H7 (cell line): ENCODE data around the gene NAA60. TPM values are rescaled to one million over a fixed set of nuclear protein-coding genes. Genes with fewer than 3 reads are reported as not detected.
A peak's percentile ranks its signal among the peaks of the same experiment; 100 is the strongest.
"Not testable (repeated sequence)": the region's sequence is repeated elsewhere in the genome, so short reads cannot be mapped to it uniquely, and the experiment has no call there.

Experiments
- DNase-seq: peaks from one replicate; pipeline ENCODE4 v3.0.0; 2012
- H3K27me3 ChIP-seq: 2 replicates; pipeline ENCODE4 v1.6.0; 2011; ENCODE audit warnings: mild to moderate bottlenecking, low read length; ENCODE audit not compliant: control insufficient read depth, insufficient read depth
- H3K36me3 ChIP-seq: replicated peaks from 2 replicates; pipeline ENCODE4 v1.5.1; 2011; ENCODE audit warnings: low read length; ENCODE audit not compliant: control insufficient read depth, insufficient read depth
- H3K4me3 ChIP-seq: 2 replicates; pipeline ENCODE4 v1.5.1; 2011; ENCODE audit warnings: low read depth, mild to moderate bottlenecking, control low read depth, low read length, moderate library complexity; ENCODE audit not compliant: insufficient read depth
- total RNA-seq: library from RNA; depleted of rRNA; stranded (reverse); fragments of >200 nt; shearing (Covaris generic); gene quantifications from 2 replicates; pipeline ENCODE4 v1.2.3, GENCODE V29; 2014

The NAA60 gene
- total RNA-seq, 1 experiment from 2014 or later, result 11.0 TPM

DNA sequence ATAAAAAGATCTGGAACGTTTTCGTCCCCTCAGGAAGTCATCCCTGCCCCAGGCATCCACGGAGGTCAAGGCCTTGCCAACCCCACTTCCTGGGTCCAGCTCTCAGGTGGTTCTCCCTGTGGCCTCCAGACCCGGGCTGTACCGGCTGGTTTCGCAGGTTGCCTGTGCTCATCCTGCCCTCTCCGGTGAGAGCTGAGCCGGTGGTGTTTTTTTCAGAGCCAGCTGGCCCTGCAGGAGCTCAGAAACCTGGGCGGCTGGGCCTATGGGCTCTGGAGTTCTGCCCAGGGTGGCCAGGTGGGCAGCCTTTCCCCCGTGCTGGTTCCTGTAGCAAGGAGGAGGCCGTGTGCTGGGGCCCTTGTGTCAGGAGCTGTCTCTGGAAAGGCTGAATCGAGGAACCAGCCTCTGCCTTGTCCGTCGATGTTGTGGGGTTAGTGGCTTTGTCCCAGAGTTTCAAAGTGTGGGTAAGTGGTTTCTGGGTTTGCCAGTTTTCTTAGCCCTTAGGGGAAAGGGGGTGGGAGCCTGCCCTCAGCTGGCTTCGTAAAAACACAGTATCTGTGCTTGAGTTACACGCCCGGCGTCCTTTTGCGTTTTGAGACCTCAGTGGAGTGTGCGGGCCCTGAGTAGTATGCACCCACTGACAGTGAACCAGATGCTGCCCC, 28.2 kb downstream of the NAA60 start:
- Histone ChIP-seq H3K27me3 (no peaks in the 10 kb centered on the region), H3K4me3 (no peak overlapping the region), H3K36me3 (no peaks in the 10 kb centered on the region)
- no peak for DNase-seq

- no peaks in the 10 kb centered on the region for H3K36me3 ChIP-seq
- no peaks in the 10 kb centered on the region for H3K27me3 ChIP-seq
- H3K4me3 ChIP-seq, result no peak overlapping the region
- no peak for DNase-seq
Measured at GRCh38 chr16:3472878-3473595, 29.6 kb downstream of the NAA60 start.

DNA sequence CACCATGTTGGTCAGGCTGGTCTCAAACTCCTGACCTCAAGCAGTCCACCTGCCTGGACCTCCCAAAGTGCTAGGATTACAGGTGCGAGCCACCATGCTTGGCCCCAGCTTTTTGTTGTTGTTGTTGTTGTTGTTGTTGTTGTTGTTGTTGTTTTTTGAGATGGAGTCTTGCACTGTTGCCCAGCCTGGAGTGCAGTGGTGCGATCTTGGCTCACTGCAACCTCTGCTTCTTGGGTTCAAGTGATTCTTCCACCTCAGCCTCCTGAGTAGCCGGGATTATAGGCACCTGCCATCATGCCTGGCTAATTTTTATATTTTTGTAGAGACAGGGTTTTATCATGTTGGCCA, 30.1 kb downstream of the NAA60 start:
- H3K4me3 ChIP-seq, H3K27me3 ChIP-seq, DNase-seq: not testable (repeated sequence)

DNA sequence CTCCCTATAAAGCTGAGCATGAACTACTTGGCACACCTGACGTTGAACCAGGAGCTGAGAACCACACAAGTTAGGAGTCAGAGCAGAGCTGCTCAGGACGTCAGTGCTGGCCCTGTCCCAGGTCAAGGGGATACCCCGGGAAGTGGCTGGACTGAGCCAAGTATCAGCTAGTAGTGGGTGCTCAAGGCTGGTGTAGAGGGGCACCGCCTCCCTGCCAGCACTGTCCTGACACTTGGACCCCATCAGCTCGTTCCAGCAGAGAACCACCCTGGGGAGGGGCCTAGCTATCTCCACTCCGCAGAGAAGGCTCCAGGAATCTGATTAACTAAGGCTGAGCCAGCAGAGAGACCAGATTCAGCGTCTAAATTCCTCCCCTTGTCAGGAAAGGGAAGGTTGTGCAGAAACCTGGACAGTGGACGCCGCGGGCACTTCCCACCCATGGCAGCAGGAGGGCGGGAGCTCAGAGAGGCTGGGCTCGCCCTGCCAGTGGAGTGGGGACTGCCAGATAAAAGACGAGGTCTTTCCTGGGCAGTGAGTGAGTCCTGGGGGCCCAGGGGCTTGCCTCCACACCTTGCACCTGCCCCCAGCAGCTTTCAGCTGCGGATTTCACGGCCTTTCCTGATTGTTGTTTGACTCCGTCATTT, 30.8 kb downstream of the NAA60 start:
- H3K4me3 ChIP-seq, result no peak overlapping the region
- no peak for DNase-seq
- 0 out of 2 replicates have a peak, but pooled peaks cover under 1% of the 10 kb centered on the region for H3K36me3 ChIP-seq
- H3K27me3 ChIP-seq, result no peaks in the 10 kb centered on the region

More for the DNA sequence above, 30.1 kb downstream of the NAA60 start:
- H3K36me3 ChIP-seq, result not testable (repeated sequence)

DNA sequence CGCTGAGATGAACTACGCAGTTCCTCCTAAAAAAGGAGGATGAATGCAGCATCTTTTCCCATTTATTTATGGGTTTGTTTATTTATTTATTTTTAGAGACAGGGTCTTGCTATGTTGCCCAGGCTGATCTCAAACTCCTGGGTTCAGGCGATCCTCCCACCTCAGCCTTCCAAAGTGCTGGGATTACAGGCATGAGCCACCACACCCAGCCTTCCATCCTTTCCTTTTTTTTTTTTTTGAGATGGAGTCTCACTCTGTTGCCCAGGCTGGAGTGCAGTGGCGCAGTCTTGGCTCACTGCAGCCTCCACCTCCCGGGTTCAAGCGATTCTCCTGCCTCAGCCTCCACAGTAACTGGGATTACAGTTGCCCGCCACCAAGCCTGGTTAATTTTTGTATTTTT, 31.4 kb downstream of the NAA60 start:
- DNase-seq, H3K36me3 ChIP-seq, H3K4me3 ChIP-seq, H3K27me3 ChIP-seq: not testable (repeated sequence)

DNA sequence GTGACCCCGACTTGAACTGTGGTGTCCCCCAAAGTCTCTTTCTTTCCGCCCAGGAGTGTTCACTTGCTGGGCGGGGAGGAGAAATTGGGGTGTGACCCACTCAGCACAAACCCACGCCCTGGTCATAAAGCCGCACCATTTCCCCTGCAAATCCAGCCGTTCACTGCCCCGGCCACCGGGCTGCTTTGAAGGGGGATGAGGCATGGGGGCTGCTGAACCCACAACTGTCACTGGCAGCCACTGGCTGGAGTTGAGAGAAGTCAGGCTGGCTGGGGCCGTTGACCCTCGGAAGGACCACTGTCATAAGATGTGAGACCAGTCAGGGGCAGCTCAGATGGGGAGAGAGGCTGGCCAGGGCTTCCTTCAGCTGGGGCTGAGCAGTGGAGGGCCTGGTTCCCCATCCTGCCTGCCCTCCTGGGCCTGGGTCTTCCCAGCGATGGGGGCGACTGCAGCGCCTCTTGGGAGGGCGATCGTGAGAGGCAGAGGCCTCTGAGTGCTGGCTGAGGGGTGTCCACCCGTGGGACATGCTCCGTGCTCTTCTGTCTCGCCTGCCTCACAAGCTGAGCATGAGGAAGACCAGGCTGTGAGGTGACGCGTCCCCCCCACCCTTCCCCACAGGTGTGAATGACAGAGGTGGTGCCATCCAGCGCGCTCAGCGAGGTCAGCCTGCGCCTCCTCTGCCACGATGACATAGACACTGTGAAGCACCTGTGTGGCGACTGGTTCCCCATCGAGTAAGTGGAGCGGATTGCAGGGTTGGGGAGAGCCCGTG, 32.3 kb downstream of the NAA60 start:
- no peak overlapping the region for H3K4me3 ChIP-seq
- peak; percentile 50 for DNase-seq
- peaks cover 2% of the 10 kb centered on the region for H3K36me3 ChIP-seq
- H3K27me3 ChIP-seq, result no peaks in the 10 kb centered on the region

DNA sequence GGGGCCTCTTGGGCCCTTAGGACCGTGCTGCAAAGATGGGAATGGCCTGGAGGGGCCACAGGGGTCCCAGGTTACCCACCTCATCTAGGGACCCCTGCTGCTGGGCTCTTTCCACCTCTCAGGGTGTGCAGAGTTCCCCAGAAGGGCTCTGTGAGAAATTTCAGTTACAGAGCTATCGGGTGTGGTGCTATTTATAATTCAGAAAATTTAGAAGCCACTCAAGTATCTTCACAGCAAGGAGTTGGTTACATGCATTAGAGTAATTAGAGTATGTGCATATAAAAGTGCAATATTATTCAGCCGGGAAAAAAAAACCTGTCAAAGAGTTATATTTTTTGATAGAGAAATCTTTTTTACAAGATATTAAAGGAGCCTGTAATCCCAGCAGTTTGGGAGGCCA, 32.9 kb downstream of the NAA60 start:
- DNase-seq, result no peak
- H3K36me3 ChIP-seq, result peaks cover 2% of the 10 kb centered on the region
- H3K4me3 ChIP-seq, result no peak overlapping the region
- H3K27me3 ChIP-seq, result no peaks in the 10 kb centered on the region

- no peak overlapping the region for H3K4me3 ChIP-seq
- DNase-seq, result peak; percentile 19
- no peaks in the 10 kb centered on the region for H3K27me3 ChIP-seq
- peaks cover 9% of the 10 kb centered on the region for H3K36me3 ChIP-seq
Measured at GRCh38 chr16:3478242-3478925, 34.9 kb downstream of the NAA60 start.

DNA sequence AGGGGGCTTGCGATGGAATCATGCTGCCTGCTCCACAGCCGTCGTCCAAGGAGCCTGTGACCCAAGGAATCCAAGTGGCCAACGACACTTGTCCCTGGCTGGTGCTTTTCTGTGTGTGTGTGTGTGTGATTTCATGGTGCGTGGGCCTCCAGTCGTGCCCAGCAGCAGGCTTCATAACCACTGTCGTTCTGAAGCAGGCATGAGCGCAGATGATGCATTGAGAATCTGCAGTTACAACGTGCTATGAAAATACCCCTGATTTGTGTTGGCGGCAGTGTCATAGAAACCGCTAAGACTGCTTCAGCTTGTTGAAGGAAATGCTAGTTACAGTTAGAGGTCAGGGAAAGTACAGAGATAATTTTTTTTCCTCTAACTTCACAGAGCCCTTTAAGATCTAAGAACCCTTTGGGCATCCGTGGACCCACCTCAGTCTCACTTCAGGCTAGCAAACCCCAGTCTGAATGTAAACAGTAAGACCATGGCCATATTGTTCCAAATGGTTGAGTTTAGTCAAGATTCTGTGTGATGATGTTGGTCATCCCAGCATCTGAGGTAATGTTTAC, 36.3 kb downstream of the NAA60 start:
- peak; percentile 16 for DNase-seq
- Histone ChIP-seq H3K4me3 (no peak overlapping the region), H3K36me3 (peaks cover 16% of the 10 kb centered on the region), H3K27me3 (no peaks in the 10 kb centered on the region)

DNA sequence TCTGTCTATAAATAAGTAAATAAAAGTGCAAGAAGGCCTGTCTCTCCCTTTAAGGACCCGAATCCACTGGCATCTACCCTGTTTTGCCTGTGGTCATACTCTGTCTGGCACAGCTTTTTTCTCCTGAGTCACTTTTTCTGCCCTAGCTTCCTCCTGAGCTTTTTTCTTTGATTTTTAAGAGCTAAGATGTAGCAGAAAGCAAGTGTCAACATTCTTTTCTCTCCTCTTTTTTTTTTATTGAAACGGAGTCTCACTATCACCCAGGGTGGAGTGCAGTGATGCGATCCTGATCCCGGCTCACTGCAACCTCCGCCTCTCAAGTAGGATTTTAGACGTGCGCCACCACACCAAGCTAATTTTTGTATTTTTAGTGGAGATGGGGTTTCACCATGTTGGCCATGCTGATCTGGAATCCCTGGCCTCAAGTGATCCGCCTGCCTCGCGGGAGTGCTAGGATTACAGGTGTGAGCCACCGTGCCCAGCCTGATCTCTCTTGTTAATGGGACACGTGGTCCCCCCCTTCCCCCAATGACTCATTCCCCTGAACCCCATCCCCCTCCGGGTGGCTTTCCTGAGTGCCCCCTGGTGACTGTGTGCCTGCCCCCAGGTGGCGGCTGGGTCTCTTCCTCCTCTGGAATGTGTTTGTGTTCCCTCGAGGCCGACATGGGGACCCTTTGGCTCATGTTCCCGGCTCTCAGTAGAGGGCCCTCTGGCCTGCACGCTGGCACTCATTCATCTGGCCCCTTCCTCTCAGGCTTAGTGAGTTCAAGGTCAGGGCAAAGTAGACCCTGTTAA, 37.6 kb downstream of the NAA60 start:
- peaks cover 21% of the 10 kb centered on the region for H3K36me3 ChIP-seq
- H3K27me3 ChIP-seq, result no peaks in the 10 kb centered on the region
- DNase-seq, result peak; percentile 79
- no peak overlapping the region for H3K4me3 ChIP-seq

DNA sequence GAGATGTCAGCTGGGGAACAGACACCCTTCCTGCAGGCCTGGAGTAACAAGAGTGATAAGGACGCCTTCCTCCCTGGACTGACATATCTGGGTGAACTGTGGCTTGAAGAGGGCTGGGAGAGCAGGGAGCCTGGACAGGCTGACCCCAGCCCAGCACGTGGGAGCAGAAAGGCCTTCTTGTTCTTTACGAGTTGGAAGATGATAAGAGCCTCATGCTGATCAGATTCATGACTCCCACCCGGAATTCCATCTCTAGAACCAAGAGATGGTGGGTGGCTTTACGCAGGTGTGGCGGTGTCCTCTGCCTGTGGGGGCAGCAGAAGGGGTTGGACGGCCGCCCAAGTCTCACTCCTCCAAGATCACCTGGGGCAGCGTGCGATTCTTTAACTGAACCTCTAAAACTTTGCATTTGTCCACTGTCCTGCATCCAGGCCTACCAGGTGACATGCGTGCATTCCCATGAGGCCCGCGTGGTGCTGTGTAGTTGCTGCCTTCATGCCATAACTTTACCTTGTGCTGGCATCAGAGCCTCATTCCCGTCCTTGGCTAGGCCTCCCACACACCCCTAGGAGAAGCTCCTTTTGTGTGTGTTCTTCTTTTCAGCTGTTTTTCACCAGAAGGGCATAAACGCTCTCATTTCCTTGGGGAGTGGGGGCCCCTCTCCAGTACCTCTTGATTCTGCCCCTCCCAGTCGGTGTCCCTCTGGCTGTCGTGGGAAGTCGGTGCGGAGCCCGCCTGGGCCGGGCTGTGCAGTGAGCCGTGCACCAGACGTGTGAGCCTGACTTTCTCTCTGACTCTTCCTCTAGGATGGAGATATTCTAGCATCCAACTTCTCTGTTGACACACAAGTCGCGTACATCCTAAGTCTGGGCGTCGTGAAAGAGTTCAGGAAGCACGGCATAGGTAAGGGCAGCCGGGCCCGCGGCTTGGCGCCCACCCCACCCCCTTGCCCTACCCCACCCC, 38.5 kb downstream of the NAA60 start:
- Histone ChIP-seq H3K27me3 (no peaks in the 10 kb centered on the region), H3K4me3 (no peak overlapping the region), H3K36me3 (peaks cover 21% of the 10 kb centered on the region)
- peak; percentile 43 for DNase-seq

GRCh38 chr16:3482659-3483241, 39.3 kb downstream of the NAA60 start:
- Histone ChIP-seq H3K27me3 (no peaks in the 10 kb centered on the region), H3K36me3 (peaks cover 21% of the 10 kb centered on the region), H3K4me3 (no peak overlapping the region)
- no peak for DNase-seq
